ENCODE results near the gene FAM170B.

Gene FAM170B

DNA sequence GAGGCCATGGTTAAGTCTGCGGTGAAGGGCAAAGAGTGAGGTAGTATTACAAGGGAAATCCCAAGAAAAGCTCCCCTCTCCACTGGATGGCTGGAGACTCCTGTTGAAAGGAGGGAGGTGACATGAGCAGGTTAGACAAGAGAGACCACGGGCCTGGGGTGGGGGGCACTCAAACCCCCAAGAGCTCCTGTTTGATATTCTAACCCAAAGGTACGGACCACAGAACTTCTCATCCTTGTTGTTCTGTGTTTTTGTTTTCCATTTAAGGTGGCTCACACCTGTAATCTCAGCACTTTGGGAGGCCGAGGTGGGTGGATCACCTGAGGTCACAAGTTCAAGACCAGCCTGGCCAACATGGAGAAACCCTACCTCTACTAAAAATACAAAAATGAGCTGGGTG is 30.1 kb downstream of the FAM170B start (continued):
- TF ChIP-seq ZNF621 (tag by site-specific recombination; IDR thresholded peaks at IDR 0.05) (no peak), ZEB2 (tag by site-specific recombination; IDR thresholded peaks at IDR 0.05) (no peak)

DNA sequence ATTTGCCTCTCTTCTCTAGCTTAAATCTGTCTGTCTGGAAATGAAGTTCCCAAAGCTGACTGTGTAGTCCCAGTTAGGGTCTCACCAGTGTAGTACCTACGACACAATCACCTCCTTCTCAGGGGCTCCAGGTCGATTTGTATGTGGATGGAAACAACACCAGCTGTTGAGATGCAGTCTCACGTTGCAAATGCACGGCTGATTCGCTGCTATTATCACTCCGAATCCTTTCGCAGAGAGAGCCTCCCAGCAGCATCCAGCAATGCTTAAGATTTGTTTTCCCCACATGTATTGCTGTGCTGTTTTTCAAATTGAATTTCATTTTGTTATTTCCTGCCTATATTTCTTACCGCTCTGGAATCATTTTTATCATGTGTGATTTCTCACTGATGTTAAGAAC is 34.8 kb downstream of the FAM170B start:
- ChIA-PET CTCF (interaction anchor here (0.7 kb wide), 1 partner anchor 421 kb away, joined by 3 read pairs; no protein-coding TSS in a partner anchor), POLR2A (no interaction called here)
- Histone ChIP-seq H3K27ac (ENCODE audit: extremely low read depth, low read depth, low read length) (no peak overlapping the region), H3K36me3 (ENCODE audit: control insufficient read depth in 2 of 2, insufficient read depth in 1 of 2, low read length in 2 of 2) (no peaks in the 10 kb centered on the region), H3K9me3 (ENCODE audit: control insufficient read depth, insufficient read depth, low read depth, low read length) (no peaks in the 10 kb centered on the region), H3K4me3 (ENCODE audit: low read depth, low read length) (no peak overlapping the region), H3K4me1 (ENCODE audit: control insufficient read depth, insufficient read depth, low read length) (no peaks in the 10 kb centered on the region)
- TF ChIP-seq SCRT2 (tag by site-specific recombination; IDR thresholded peaks at IDR 0.05) (no peak), ZNF837 (tag by site-specific recombination; IDR thresholded peaks at IDR 0.05) (no peak), ZNF776 (tag by site-specific recombination; IDR thresholded peaks at IDR 0.05; ENCODE audit: borderline replicate concordance) (no peak)
- TF ChIP-seq, protein P1, sequence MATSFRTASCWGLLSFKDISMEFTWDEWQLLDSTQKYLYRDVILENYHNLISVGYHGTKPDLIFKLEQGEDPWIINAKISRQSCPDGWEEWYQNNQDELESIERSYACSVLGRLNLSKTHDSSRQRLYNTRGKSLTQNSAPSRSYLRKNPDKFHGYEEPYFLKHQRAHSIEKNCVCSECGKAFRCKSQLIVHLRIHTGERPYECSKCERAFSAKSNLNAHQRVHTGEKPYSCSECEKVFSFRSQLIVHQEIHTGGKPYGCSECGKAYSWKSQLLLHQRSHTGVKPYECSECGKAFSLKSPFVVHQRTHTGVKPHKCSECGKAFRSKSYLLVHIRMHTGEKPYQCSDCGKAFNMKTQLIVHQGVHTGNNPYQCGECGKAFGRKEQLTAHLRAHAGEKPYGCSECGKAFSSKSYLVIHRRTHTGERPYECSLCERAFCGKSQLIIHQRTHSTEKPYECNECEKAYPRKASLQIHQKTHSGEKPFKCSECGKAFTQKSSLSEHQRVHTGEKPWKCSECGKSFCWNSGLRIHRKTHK (tag by site-specific recombination; IDR thresholded peaks at IDR 0.05): no peak
- TF ChIP-seq, protein P2, sequence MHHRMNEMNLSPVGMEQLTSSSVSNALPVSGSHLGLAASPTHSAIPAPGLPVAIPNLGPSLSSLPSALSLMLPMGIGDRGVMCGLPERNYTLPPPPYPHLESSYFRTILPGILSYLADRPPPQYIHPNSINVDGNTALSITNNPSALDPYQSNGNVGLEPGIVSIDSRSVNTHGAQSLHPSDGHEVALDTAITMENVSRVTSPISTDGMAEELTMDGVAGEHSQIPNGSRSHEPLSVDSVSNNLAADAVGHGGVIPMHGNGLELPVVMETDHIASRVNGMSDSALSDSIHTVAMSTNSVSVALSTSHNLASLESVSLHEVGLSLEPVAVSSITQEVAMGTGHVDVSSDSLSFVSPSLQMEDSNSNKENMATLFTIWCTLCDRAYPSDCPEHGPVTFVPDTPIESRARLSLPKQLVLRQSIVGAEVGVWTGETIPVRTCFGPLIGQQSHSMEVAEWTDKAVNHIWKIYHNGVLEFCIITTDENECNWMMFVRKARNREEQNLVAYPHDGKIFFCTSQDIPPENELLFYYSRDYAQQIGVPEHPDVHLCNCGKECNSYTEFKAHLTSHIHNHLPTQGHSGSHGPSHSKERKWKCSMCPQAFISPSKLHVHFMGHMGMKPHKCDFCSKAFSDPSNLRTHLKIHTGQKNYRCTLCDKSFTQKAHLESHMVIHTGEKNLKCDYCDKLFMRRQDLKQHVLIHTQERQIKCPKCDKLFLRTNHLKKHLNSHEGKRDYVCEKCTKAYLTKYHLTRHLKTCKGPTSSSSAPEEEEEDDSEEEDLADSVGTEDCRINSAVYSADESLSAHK (tag by site-specific recombination; IDR thresholded peaks at IDR 0.05): no peak
- TF ChIP-seq, protein P3, sequence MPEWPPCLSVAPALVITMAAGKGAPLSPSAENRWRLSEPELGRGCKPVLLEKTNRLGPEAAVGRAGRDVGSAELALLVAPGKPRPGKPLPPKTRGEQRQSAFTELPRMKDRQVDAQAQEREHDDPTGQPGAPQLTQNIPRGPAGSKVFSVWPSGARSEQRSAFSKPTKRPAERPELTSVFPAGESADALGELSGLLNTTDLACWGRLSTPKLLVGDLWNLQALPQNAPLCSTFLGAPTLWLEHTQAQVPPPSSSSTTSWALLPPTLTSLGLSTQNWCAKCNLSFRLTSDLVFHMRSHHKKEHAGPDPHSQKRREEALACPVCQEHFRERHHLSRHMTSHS (tag by site-specific recombination; IDR thresholded peaks at IDR 0.05): no peak
- TF ChIP-seq, protein P4, sequence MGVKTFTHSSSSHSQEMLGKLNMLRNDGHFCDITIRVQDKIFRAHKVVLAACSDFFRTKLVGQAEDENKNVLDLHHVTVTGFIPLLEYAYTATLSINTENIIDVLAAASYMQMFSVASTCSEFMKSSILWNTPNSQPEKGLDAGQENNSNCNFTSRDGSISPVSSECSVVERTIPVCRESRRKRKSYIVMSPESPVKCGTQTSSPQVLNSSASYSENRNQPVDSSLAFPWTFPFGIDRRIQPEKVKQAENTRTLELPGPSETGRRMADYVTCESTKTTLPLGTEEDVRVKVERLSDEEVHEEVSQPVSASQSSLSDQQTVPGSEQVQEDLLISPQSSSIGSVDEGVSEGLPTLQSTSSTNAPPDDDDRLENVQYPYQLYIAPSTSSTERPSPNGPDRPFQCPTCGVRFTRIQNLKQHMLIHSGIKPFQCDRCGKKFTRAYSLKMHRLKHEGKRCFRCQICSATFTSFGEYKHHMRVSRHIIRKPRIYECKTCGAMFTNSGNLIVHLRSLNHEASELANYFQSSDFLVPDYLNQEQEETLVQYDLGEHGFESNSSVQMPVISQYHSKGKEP (tag by site-specific recombination; IDR thresholded peaks at IDR 0.05): no peak
- TF ChIP-seq, protein P5, sequence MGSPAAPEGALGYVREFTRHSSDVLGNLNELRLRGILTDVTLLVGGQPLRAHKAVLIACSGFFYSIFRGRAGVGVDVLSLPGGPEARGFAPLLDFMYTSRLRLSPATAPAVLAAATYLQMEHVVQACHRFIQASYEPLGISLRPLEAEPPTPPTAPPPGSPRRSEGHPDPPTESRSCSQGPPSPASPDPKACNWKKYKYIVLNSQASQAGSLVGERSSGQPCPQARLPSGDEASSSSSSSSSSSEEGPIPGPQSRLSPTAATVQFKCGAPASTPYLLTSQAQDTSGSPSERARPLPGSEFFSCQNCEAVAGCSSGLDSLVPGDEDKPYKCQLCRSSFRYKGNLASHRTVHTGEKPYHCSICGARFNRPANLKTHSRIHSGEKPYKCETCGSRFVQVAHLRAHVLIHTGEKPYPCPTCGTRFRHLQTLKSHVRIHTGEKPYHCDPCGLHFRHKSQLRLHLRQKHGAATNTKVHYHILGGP (tag by site-specific recombination; IDR thresholded peaks at IDR 0.05): no peak
- TF ChIP-seq, protein P6, sequence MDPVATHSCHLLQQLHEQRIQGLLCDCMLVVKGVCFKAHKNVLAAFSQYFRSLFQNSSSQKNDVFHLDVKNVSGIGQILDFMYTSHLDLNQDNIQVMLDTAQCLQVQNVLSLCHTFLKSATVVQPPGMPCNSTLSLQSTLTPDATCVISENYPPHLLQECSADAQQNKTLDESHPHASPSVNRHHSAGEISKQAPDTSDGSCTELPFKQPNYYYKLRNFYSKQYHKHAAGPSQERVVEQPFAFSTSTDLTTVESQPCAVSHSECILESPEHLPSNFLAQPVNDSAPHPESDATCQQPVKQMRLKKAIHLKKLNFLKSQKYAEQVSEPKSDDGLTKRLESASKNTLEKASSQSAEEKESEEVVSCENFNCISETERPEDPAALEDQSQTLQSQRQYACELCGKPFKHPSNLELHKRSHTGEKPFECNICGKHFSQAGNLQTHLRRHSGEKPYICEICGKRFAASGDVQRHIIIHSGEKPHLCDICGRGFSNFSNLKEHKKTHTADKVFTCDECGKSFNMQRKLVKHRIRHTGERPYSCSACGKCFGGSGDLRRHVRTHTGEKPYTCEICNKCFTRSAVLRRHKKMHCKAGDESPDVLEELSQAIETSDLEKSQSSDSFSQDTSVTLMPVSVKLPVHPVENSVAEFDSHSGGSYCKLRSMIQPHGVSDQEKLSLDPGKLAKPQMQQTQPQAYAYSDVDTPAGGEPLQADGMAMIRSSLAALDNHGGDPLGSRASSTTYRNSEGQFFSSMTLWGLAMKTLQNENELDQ (tag by site-specific recombination; IDR thresholded peaks at IDR 0.05; ENCODE audit: low read depth): no peak
- TF ChIP-seq, protein P7, sequence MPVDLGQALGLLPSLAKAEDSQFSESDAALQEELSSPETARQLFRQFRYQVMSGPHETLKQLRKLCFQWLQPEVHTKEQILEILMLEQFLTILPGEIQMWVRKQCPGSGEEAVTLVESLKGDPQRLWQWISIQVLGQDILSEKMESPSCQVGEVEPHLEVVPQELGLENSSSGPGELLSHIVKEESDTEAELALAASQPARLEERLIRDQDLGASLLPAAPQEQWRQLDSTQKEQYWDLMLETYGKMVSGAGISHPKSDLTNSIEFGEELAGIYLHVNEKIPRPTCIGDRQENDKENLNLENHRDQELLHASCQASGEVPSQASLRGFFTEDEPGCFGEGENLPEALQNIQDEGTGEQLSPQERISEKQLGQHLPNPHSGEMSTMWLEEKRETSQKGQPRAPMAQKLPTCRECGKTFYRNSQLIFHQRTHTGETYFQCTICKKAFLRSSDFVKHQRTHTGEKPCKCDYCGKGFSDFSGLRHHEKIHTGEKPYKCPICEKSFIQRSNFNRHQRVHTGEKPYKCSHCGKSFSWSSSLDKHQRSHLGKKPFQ (tag by site-specific recombination; IDR thresholded peaks at IDR 0.05): no peak
- TF ChIP-seq, protein P8, sequence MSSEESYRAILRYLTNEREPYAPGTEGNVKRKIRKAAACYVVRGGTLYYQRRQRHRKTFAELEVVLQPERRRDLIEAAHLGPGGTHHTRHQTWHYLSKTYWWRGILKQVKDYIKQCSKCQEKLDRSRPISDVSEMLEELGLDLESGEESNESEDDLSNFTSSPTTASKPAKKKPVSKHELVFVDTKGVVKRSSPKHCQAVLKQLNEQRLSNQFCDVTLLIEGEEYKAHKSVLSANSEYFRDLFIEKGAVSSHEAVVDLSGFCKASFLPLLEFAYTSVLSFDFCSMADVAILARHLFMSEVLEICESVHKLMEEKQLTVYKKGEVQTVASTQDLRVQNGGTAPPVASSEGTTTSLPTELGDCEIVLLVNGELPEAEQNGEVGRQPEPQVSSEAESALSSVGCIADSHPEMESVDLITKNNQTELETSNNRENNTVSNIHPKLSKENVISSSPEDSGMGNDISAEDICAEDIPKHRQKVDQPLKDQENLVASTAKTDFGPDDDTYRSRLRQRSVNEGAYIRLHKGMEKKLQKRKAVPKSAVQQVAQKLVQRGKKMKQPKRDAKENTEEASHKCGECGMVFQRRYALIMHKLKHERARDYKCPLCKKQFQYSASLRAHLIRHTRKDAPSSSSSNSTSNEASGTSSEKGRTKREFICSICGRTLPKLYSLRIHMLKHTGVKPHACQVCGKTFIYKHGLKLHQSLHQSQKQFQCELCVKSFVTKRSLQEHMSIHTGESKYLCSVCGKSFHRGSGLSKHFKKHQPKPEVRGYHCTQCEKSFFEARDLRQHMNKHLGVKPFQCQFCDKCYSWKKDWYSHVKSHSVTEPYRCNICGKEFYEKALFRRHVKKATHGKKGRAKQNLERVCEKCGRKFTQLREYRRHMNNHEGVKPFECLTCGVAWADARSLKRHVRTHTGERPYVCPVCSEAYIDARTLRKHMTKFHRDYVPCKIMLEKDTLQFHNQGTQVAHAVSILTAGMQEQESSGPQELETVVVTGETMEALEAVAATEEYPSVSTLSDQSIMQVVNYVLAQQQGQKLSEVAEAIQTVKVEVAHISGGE (tag by site-specific recombination; conservative IDR thresholded peaks at IDR 0.05; ENCODE audit: low read depth): no peak
- TF ChIP-seq, protein P9, sequence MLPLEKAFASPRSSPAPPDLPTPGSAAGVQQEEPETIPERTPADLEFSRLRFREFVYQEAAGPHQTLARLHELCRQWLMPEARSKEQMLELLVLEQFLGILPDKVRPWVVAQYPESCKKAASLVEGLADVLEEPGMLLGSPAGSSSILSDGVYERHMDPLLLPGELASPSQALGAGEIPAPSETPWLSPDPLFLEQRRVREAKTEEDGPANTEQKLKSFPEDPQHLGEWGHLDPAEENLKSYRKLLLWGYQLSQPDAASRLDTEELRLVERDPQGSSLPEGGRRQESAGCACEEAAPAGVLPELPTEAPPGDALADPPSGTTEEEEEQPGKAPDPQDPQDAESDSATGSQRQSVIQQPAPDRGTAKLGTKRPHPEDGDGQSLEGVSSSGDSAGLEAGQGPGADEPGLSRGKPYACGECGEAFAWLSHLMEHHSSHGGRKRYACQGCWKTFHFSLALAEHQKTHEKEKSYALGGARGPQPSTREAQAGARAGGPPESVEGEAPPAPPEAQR (tag by site-specific recombination; IDR thresholded peaks at IDR 0.05): no peak
